Activated CD8-positive, alpha-beta memory T cell treated with anti-CD3 and anti-CD28 coated beads for 1 hour (primary cell): ENCODE data around the gene AP1M1.
"Not testable (repeated sequence)": the region's sequence is repeated elsewhere in the genome, so short reads cannot be mapped to it uniquely, and the experiment has no call there.

ENCODE experiments used
- DNase-seq, 2 donors: peaks; one replicate each; pipeline ENCODE4 v3.0.0-alpha.2; 2020; ENCODE audit warnings: low read depth in 1 of 2; ENCODE audit errors: extremely low read depth in 1 of 2

AP1M1 gene

GRCh38 chr19:16260160-16260811 lies 62.6 kb downstream of the AP1M1 start:
- DNase-seq = no peak

- no peak for DNase-seq
These were observed 63.1 kb downstream of the AP1M1 start for GRCh38 chr19:16260812-16261161.

GRCh38 chr19:16261584-16262368 lies 64.1 kb downstream of the AP1M1 start:
- no peak for DNase-seq

GRCh38 chr19:16262618-16263017 lies 64.9 kb downstream of the AP1M1 start:
- DNase-seq = no peak

- no peak for DNase-seq
These were observed 65.5 kb downstream of the AP1M1 start for GRCh38 chr19:16263141-16263761.

GRCh38 chr19:16265205-16265604 lies 67.5 kb downstream of the AP1M1 start:
- DNase-seq = no peak

GRCh38 chr19:16265890-16266585 lies 68.3 kb downstream of the AP1M1 start:
- DNase-seq = no peak

GRCh38 chr19:16266586-16266942 lies 68.9 kb downstream of the AP1M1 start:
- DNase-seq = peak; percentile 38 to 47

GRCh38 chr19:16268676-16269319 lies 71.1 kb downstream of the AP1M1 start:
- no peak for DNase-seq

- no peak for DNase-seq
These were observed 75.2 kb downstream of the AP1M1 start for GRCh38 chr19:16272945-16273344.

GRCh38 chr19:16274447-16274846 lies 76.7 kb downstream of the AP1M1 start:
- DNase-seq = no peak

- no peak for DNase-seq
These were observed 82.6 kb downstream of the AP1M1 start for GRCh38 chr19:16280306-16280705.

GRCh38 chr19:16281743-16282142 lies 84.0 kb downstream of the AP1M1 start:
- DNase-seq = no peak

GRCh38 chr19:16283210-16284061 lies 85.7 kb downstream of the AP1M1 start:
- peak; percentile 24 to 26 for DNase-seq

GRCh38 chr19:16284505-16284904 lies 86.8 kb downstream of the AP1M1 start:
- DNase-seq = no peak

GRCh38 chr19:16285079-16285478 lies 87.4 kb downstream of the AP1M1 start:
- DNase-seq = not testable (repeated sequence)

- DNase-seq = no peak
These were observed 88.2 kb downstream of the AP1M1 start for GRCh38 chr19:16285769-16286498.

GRCh38 chr19:16288544-16288943 lies 90.8 kb downstream of the AP1M1 start:
- DNase-seq = no peak

- DNase-seq = no peak
These were observed 91.9 kb downstream of the AP1M1 start for GRCh38 chr19:16289594-16289993.
